Stomach (tissue), 4 donors: ENCODE data around the gene PGD.

Source experiments
- CTCF ChIP-seq, 7 experiments: fragments of 450-650 bp in 4 of 7; fragments of 200-600 bp in 3 of 7; sonication (generic) in 3 of 7; IDR thresholded peaks; one replicate each; pipeline ENCODE4 v1.5.1; 2016 to 2019; ENCODE audit warnings: antibody characterized with exemption in 7 of 7, control low read depth in 2 of 7, mild to moderate bottlenecking in 1 of 7
- POLR2A ChIP-seq, 4 donors: fragments of 450-650 bp; IDR thresholded peaks; one replicate each; pipeline ENCODE4 v1.6.1; 2016; ENCODE audit warnings: antibody characterized with exemption in 4 of 4, control low read depth in 2 of 4, mild to moderate bottlenecking in 1 of 4, moderate library complexity in 1 of 4

- TF ChIP-seq CTCF (IDR thresholded peaks at IDR 0.05) (no peak), POLR2A (IDR thresholded peaks at IDR 0.05) (no peak)
Observed at GRCh38 chr1:10437052-10437451, 38.2 kb downstream of the PGD start.
